ENCODE results near the gene BLM. TPM values are rescaled to one million over a fixed set of nuclear protein-coding genes. Genes with fewer than 3 reads are reported as not detected.
A peak's percentile ranks its signal among the peaks of the same experiment; 100 is the strongest.

Gene BLM
- total RNA-seq, 2 donors from 2014 or later, result 29.6 to 34.9 TPM

- H3K27ac Mint-ChIP-seq, result no peak overlapping the region
- no peak overlapping the region for H3K27ac ChIP-seq (ENCODE audit: low read depth, low read length)
- no peak for DNase-seq
- TF ChIP-seq CTCF (conservative IDR thresholded peaks at IDR 0.05), result no peak
- no peak overlapping the region for H3K9ac ChIP-seq (ENCODE audit: extremely low read depth, low read length, poor library complexity, severe bottlenecking)
- H3K9me3 Mint-ChIP-seq, result no peaks in the 10 kb centered on the region
- peaks cover 15% of the 10 kb centered on the region for H3K4me1 Mint-ChIP-seq
- H3K36me3 ChIP-seq (ENCODE audit: control insufficient read depth, insufficient read depth, low read length), result no peaks in the 10 kb centered on the region
- H3K9me3 ChIP-seq (ENCODE audit: control insufficient read depth, low read length), result no peaks in the 10 kb centered on the region
- no peaks in the 10 kb centered on the region for H3K4me1 ChIP-seq (ENCODE audit: control insufficient read depth, insufficient read depth, low read length)
- WGBS, 2 experiments (ENCODE audit: insufficient coverage in 1 of 2, insufficient read length in 1 of 2), result 93% methylated on average over 2 of the region's 2 CpGs; no CpG with 5 or more reads in 1 of the 2 experiments
- peaks cover 2% of the 10 kb centered on the region for H3K36me3 Mint-ChIP-seq (ENCODE audit: low read depth)
- H3K4me3 Mint-ChIP-seq, result no peak overlapping the region
- H3K4me3 ChIP-seq (ENCODE audit: low read length), result no peak overlapping the region
- H3K27me3 ChIP-seq (ENCODE audit: control insufficient read depth, insufficient read depth, low read length, poor library complexity, severe bottlenecking), result no peaks in the 10 kb centered on the region
- H3K27me3 Mint-ChIP-seq (ENCODE audit: insufficient read depth), result no peaks in the 10 kb centered on the region
Measured at GRCh38 chr15:90711842-90712241, 5.3 kb upstream of the BLM start.

GRCh38 chr15:90713081-90713480 is 4.1 kb upstream of the BLM start:
- 85 to 87% methylated on average over 1 of the region's 1 CpG for WGBS, 2 experiments (ENCODE audit: insufficient coverage in 1 of 2, insufficient read length in 1 of 2)
- Mint-ChIP-seq H3K4me1 (peaks cover 20% of the 10 kb centered on the region), H3K4me3 (no peak overlapping the region), H3K36me3 (ENCODE audit: low read depth) (peaks cover 2% of the 10 kb centered on the region), H3K27me3 (ENCODE audit: insufficient read depth) (no peaks in the 10 kb centered on the region), H3K27ac (no peak overlapping the region), H3K9me3 (no peaks in the 10 kb centered on the region)
- Histone ChIP-seq H3K9ac (ENCODE audit: extremely low read depth, low read length, poor library complexity, severe bottlenecking) (no peak overlapping the region), H3K36me3 (ENCODE audit: control insufficient read depth, insufficient read depth, low read length) (no peaks in the 10 kb centered on the region), H3K4me1 (ENCODE audit: control insufficient read depth, insufficient read depth, low read length) (no peaks in the 10 kb centered on the region), H3K9me3 (ENCODE audit: control insufficient read depth, low read length) (no peaks in the 10 kb centered on the region), H3K27ac (ENCODE audit: low read depth, low read length) (no peak overlapping the region), H3K27me3 (ENCODE audit: control insufficient read depth, insufficient read depth, low read length, poor library complexity, severe bottlenecking) (no peaks in the 10 kb centered on the region), H3K4me3 (ENCODE audit: low read length) (no peak overlapping the region)
- DNase-seq, result no peak
- TF ChIP-seq CTCF (conservative IDR thresholded peaks at IDR 0.05), result no peak

GRCh38 chr15:90716317-90716975 is 700 bp upstream of the BLM start:
- Mint-ChIP-seq H3K9me3 (no peaks in the 10 kb centered on the region), H3K27me3 (ENCODE audit: insufficient read depth) (no peaks in the 10 kb centered on the region), H3K27ac (peak overlapping the region; percentile 99), H3K36me3 (ENCODE audit: low read depth) (peaks cover 2% of the 10 kb centered on the region), H3K4me1 (peaks cover 13% of the 10 kb centered on the region), H3K4me3 (peak overlapping the region; percentile 96)
- TF ChIP-seq CTCF (conservative IDR thresholded peaks at IDR 0.05), result no peak
- Histone ChIP-seq H3K9ac (ENCODE audit: extremely low read depth, low read length, poor library complexity, severe bottlenecking) (peak overlapping the region; percentile 88), H3K9me3 (ENCODE audit: control insufficient read depth, low read length) (no peaks in the 10 kb centered on the region), H3K36me3 (ENCODE audit: control insufficient read depth, insufficient read depth, low read length) (no peaks in the 10 kb centered on the region), H3K27ac (ENCODE audit: low read depth, low read length) (peak overlapping the region; percentile 95), H3K4me3 (ENCODE audit: low read length) (peak overlapping the region; percentile 97), H3K27me3 (ENCODE audit: control insufficient read depth, insufficient read depth, low read length, poor library complexity, severe bottlenecking) (no peaks in the 10 kb centered on the region), H3K4me1 (ENCODE audit: control insufficient read depth, insufficient read depth, low read length) (no peaks in the 10 kb centered on the region)
- no peak for DNase-seq
- 11 to 16% methylated on average over 9 to 14 of the region's 14 CpGs for WGBS, 2 experiments (ENCODE audit: insufficient coverage in 1 of 2, insufficient read length in 1 of 2)

Data from endodermal cell (in vitro differentiated cells).